Measurements from ENCODE around the gene WBP2NL.

Gene WBP2NL

DNA sequence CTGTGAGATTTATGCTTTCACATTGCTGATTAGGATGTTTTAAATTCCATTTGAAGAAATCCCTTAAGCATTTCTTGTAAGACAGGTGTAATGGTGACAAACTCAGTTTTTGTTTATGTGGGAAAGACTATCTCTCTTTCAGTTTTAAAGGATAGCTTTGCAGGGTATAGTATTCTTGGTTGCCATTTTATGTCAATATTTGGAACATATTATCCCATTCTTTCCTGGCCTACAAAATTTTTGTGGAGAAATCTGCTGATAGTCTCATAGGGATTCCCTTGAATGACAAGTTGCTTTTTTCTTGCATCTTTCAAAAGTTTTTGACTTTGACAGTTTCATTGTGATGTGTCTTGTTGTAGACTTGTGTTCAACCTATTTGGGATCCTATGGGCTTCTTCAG is 43.2 kb downstream of the WBP2NL start:
- peaks cover 0 to 5% of the 10 kb centered on the region in 2 donors for H3K9me3 ChIP-seq (ENCODE audit: control insufficient read depth in 1 of 2, low read length in 2 of 2)
- H3K27ac ChIP-seq (ENCODE audit: low read length): no peak overlapping the region
- no peaks in the 10 kb centered on the region for H3K27me3 ChIP-seq (ENCODE audit: low read depth, low read length)
- H3K4me1 ChIP-seq (ENCODE audit: control insufficient read depth in 1 of 2, insufficient read depth in 2 of 2, low read length in 2 of 2): no peaks in the 10 kb centered on the region
- no peaks in the 10 kb centered on the region for H3K36me3 ChIP-seq (ENCODE audit: control insufficient read depth in 1 of 2, insufficient read depth in 2 of 2, low read length in 2 of 2)
- H3K4me3 ChIP-seq (ENCODE audit: low read depth in 1 of 2, low read length in 2 of 2): no peak overlapping the region

DNA sequence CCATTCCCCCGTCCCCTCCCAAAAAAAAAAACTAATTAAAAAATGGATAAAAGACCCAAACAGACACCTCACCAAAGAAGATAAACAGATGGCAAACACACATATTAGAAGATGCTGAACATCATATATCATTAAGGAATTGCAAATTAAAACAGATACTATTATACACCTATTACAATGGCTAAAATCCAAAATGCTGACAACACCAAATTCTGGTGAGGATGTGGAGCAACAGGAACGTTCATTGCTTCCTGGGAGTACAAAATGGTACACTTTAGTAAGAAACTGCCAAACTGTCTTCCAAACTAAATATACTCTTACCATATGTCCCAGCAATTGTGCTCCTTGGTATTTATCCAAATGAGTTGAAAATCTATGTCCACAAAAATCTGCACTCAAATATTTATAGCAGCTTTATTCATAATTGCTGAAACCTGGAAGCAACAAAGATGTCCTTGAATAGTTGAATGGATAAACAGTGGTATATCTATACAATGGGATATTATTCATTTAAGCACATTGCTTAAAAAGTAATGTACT is 52.1 kb downstream of the WBP2NL start:
- H3K36me3 ChIP-seq (ENCODE audit: control insufficient read depth in 1 of 2, insufficient read depth in 2 of 2, low read length in 2 of 2): no peaks in the 10 kb centered on the region
- H3K27ac ChIP-seq (ENCODE audit: low read length): no peak overlapping the region
- H3K27me3 ChIP-seq (ENCODE audit: low read depth, low read length): no peaks in the 10 kb centered on the region
- no peaks in the 10 kb centered on the region for H3K9me3 ChIP-seq (ENCODE audit: control insufficient read depth in 1 of 2, low read length in 2 of 2)
- no peak overlapping the region for H3K4me3 ChIP-seq (ENCODE audit: low read depth in 1 of 2, low read length in 2 of 2)
- no peaks in the 10 kb centered on the region for H3K4me1 ChIP-seq (ENCODE audit: control insufficient read depth in 1 of 2, insufficient read depth in 2 of 2, low read length in 2 of 2)

DNA sequence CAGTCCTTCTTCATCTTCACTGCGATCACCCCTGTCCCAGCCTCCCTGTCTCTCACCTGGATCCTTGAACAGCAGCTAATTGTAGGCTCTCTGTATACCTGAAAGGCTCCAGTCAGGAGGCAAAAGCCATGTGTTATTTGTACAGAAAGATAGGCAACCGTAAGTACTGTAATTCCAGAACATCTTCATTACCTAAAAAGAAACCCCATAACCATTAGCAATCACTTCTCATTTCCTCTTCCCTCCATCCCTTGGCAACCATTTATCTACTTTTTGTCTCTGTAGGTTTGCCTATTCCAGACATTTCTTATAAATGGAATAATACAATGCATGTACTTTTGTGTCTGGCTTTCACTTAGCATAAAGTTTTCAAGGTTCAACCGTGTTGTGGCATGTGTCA is 54.2 kb downstream of the WBP2NL start:
- peaks cover 4 to 8% of the 10 kb centered on the region in 2 donors for H3K9me3 ChIP-seq (ENCODE audit: control insufficient read depth in 1 of 2, low read length in 2 of 2)
- H3K27me3 ChIP-seq (ENCODE audit: low read depth, low read length): no peaks in the 10 kb centered on the region
- peaks cover 0 to 6% of the 10 kb centered on the region in 2 donors for H3K36me3 ChIP-seq (ENCODE audit: control insufficient read depth in 1 of 2, insufficient read depth in 2 of 2, low read length in 2 of 2)
- H3K4me3 ChIP-seq (ENCODE audit: low read depth in 1 of 2, low read length in 2 of 2): no peak overlapping the region
- H3K4me1 ChIP-seq (ENCODE audit: control insufficient read depth in 1 of 2, insufficient read depth in 2 of 2, low read length in 2 of 2): no peaks in the 10 kb centered on the region
- H3K27ac ChIP-seq (ENCODE audit: low read length): no peak overlapping the region

DNA sequence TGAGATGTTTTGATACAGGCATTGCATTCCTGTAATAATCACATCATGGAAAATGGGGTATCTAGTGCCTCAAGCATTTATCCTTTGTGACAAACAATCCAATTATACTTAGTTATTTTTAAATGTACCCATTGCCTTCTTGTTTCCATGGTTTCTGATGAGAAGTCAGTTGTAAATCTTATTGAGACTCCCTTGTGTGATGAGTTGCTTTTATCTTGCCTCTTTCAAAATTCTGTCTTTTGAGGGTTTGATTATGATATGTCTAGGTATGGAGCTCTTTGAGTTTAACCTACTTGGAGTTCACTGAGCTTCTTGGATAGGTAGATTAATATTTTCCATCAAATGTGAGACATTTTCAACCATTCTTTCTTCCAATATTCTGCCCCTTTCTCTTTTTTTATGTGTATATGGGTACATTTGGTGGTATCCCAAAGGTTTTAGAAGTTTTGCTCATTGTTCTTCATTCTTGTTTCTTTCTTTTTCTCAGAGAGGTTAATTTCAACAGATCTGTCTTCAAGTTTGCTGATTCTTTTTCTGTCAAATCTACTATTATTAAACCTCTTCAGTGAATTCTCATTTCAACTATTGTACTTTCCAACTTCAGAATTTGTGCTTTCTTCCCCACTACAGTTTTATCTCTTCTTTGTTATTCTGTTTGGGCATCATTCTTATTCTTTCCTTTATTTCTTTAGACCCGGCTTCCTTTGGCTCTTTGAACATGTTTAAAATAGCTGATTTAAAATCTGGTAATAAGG is 58.3 kb downstream of the WBP2NL start:
- Histone ChIP-seq H3K36me3 (ENCODE audit: control insufficient read depth in 1 of 2, insufficient read depth in 2 of 2, low read length in 2 of 2) (peaks cover 29 to 43% of the 10 kb centered on the region in 2 donors), H3K27ac (ENCODE audit: low read length) (no peak overlapping the region), H3K9me3 (ENCODE audit: control insufficient read depth in 1 of 2, low read length in 2 of 2) (peaks cover 4 to 8% of the 10 kb centered on the region in 2 donors), H3K4me1 (ENCODE audit: control insufficient read depth in 1 of 2, insufficient read depth in 2 of 2, low read length in 2 of 2) (no peaks in the 10 kb centered on the region), H3K4me3 (ENCODE audit: low read depth in 1 of 2, low read length in 2 of 2) (no peak overlapping the region), H3K27me3 (ENCODE audit: low read depth, low read length) (no peaks in the 10 kb centered on the region)

DNA sequence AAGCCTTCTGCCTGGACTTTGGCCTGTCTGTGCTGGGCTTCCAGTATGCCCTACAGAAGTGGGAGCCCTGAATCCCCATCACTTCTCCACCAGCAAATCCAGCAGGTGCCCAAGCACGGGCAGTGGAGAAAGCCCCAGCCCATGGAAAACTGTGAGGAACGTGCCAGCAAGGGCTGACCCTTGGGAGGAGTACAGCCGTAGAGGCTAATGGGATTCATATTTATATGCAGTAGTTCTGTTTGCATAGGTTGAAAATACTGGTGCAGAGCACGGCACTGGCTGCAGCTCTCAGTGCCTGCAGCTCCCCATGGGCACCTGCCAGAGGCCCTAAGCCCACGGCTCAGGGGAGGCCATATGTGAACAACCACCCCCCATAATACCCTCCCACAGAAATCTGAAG is 61.9 kb downstream of the WBP2NL start:
- Histone ChIP-seq H3K27ac (ENCODE audit: low read length) (no peak overlapping the region), H3K27me3 (ENCODE audit: low read depth, low read length) (no peaks in the 10 kb centered on the region), H3K9me3 (ENCODE audit: control insufficient read depth in 1 of 2, low read length in 2 of 2) (peaks cover 4 to 8% of the 10 kb centered on the region in 2 donors), H3K4me1 (ENCODE audit: control insufficient read depth in 1 of 2, insufficient read depth in 2 of 2, low read length in 2 of 2) (no peaks in the 10 kb centered on the region), H3K4me3 (ENCODE audit: low read depth in 1 of 2, low read length in 2 of 2) (no peak overlapping the region), H3K36me3 (ENCODE audit: control insufficient read depth in 1 of 2, insufficient read depth in 2 of 2, low read length in 2 of 2) (peaks cover 44 to 66% of the 10 kb centered on the region in 2 donors)

DNA sequence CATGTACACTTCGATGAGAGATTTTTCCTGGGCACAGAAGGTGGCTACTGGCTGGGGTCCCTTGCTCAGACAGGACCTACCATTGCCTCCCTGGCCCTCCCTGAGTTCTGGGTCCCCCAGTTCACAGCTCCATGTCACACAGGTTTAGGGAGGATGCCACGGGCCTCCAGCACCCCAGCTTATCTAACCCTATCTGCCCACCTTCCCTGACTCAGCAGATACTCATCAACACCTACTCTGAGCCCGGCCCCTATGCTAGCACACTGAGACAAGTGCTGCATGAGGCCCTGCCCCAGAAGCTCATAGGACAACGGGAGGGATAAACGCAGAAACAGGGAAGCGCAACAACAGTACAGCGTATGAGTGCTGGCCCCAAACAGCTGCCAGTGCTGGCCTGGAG is 62.5 kb downstream of the WBP2NL start:
- H3K4me1 ChIP-seq (ENCODE audit: control insufficient read depth in 1 of 2, insufficient read depth in 2 of 2, low read length in 2 of 2): no peaks in the 10 kb centered on the region

DNA sequence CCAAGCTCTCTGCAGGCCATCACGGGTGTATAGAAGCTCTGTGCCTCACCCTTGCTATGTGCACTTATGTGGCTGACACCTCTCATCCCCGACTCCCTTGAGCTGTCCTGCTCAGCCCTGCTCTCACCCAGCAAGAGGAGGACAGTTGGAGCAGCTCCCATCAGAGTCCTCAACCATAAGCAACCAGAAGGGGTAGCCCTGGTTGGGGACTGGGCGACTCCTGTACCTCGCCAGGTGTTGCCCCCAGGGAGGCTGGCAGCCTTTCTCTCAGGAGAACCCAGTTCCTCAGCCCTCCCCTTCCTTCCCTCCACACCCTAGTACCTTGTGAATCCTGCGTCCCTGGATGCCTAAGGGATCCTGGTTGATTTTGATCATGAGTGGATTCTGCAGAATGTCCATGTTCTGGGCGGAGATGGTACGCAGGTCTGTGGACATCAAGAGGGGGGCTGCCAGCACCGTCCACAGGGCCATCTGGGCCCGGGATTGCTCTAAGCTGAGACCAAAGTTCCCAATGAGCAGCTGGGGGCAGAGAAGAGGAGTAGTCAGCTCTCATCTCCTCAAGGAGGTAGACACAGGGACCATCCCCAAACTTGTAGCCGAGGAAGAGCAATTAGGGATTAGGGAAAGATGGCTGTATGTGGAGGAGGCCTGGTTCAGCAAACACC is 64.0 kb downstream of the WBP2NL start:
- Histone ChIP-seq H3K9me3 (ENCODE audit: control insufficient read depth in 1 of 2, low read length in 2 of 2) (no peaks in the 10 kb centered on the region), H3K27ac (ENCODE audit: low read length) (no peak overlapping the region), H3K36me3 (ENCODE audit: control insufficient read depth in 1 of 2, insufficient read depth in 2 of 2, low read length in 2 of 2) (peaks cover 57 to 80% of the 10 kb centered on the region in 2 donors), H3K4me1 (ENCODE audit: control insufficient read depth in 1 of 2, insufficient read depth in 2 of 2, low read length in 2 of 2) (no peaks in the 10 kb centered on the region), H3K27me3 (ENCODE audit: low read depth, low read length) (no peaks in the 10 kb centered on the region), H3K4me3 (ENCODE audit: low read depth in 1 of 2, low read length in 2 of 2) (no peak overlapping the region)

More for the DNA sequence above, 62.5 kb downstream of the WBP2NL start:
- Histone ChIP-seq H3K9me3 (ENCODE audit: control insufficient read depth in 1 of 2, low read length in 2 of 2) (peaks cover 4 to 8% of the 10 kb centered on the region in 2 donors), H3K27ac (ENCODE audit: low read length) (no peak overlapping the region), H3K27me3 (ENCODE audit: low read depth, low read length) (no peaks in the 10 kb centered on the region), H3K36me3 (ENCODE audit: control insufficient read depth in 1 of 2, insufficient read depth in 2 of 2, low read length in 2 of 2) (peaks cover 47 to 70% of the 10 kb centered on the region in 2 donors), H3K4me3 (ENCODE audit: low read depth in 1 of 2, low read length in 2 of 2) (no peak overlapping the region)

DNA sequence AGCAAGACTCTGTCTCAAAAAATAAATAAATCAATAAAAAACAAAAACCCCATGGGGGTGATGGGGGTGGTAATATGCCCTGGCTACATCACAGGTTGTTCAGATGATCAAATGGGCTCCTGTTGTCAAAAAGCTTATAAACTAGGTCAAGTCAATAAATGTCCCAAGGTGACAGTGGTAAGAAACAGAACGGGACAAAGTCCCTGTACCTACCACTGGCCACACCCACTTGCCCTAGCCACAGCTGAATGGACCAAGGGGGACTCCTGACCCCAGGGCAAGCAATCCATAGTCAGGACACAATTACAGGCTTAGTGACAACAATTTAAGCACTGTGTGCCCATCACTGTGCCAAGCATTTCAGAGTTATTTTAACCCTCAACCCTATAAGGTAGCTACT is 66.0 kb downstream of the WBP2NL start:
- H3K27ac ChIP-seq (ENCODE audit: low read length): no peak overlapping the region
- H3K4me3 ChIP-seq (ENCODE audit: low read depth in 1 of 2, low read length in 2 of 2): no peak overlapping the region
- H3K4me1 ChIP-seq (ENCODE audit: control insufficient read depth in 1 of 2, insufficient read depth in 2 of 2, low read length in 2 of 2): peaks cover under 1 to 1% of the 10 kb centered on the region in 2 donors
- no peaks in the 10 kb centered on the region for H3K27me3 ChIP-seq (ENCODE audit: low read depth, low read length)
- H3K36me3 ChIP-seq (ENCODE audit: control insufficient read depth in 1 of 2, insufficient read depth in 2 of 2, low read length in 2 of 2): peaks cover 47 to 74% of the 10 kb centered on the region in 2 donors
- no peaks in the 10 kb centered on the region for H3K9me3 ChIP-seq (ENCODE audit: control insufficient read depth in 1 of 2, low read length in 2 of 2)

DNA sequence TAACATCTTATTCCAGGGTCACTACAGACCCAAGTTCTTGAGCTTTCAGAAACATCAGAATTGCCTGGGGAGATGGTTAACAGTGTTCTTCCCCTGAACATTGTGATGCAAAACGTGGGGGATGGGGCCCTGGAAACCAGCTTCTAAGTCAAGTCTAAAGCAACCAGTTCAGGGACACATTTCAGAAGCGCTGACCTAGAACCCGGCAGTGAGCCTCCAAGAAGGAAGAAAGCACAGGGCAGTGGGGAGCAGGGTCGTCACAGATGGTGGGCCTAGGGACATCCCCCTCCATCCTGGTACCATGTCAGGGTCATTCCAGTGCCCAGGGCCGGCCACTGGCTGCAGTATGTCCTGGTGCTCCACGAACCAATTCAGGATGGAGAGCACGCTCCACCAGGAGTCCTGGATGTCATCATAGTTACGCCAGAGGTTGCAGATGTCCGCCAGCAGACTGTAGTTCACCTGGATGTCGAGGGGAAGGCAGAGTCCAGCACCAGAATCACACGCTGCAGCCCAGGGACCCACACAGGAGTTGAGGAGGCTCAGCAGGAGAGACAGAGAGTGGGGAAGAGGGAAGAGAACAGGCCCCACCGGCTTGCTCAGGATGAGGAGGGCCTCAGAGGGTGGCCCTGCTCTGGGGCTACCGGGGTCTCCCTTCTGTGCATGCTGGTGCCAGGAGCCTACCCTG is 67.0 kb downstream of the WBP2NL start:
- H3K9me3 ChIP-seq (ENCODE audit: control insufficient read depth in 1 of 2, low read length in 2 of 2): no peaks in the 10 kb centered on the region
- H3K4me3 ChIP-seq (ENCODE audit: low read depth in 1 of 2, low read length in 2 of 2): no peak overlapping the region
- no peaks in the 10 kb centered on the region for H3K27me3 ChIP-seq (ENCODE audit: low read depth, low read length)
- no peak overlapping the region for H3K27ac ChIP-seq (ENCODE audit: low read length)
- H3K36me3 ChIP-seq (ENCODE audit: control insufficient read depth in 1 of 2, insufficient read depth in 2 of 2, low read length in 2 of 2): peaks cover 39 to 64% of the 10 kb centered on the region in 2 donors
- peaks cover 6 to 8% of the 10 kb centered on the region in 2 donors for H3K4me1 ChIP-seq (ENCODE audit: control insufficient read depth in 1 of 2, insufficient read depth in 2 of 2, low read length in 2 of 2)

DNA sequence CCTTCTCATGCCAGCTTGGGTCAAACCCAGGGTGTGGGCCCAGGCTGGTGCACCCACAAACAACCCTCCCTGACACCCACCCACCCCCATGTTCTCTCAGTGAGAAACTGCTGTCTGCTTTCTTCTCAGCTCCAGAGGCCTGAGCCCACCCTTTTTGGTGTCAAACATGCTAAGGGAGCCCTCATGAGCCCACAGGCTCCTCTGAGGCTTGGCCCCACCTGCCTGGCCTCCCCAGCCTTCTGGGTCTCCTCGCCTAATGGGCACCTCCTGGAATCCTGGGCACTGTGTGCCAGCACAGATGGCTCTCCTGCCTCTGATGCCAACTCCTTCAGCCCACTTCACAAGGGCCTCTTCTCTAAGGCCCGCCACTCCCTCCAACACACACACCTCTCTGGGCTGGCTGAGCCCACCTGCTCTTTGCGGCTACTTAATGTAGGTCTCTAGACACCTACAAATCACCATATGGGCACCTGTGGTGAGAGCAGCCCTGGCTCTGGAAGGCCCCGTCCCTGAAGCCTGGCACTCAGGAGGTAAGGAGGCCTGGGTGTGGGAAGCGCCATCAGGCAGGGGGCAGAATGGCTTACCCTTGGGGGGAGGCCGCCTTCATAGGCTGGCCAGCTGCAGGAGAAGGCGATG is 67.7 kb downstream of the WBP2NL start:
- no peaks in the 10 kb centered on the region for H3K9me3 ChIP-seq (ENCODE audit: control insufficient read depth in 1 of 2, low read length in 2 of 2)
- peaks cover 6 to 10% of the 10 kb centered on the region in 2 donors for H3K4me1 ChIP-seq (ENCODE audit: control insufficient read depth in 1 of 2, insufficient read depth in 2 of 2, low read length in 2 of 2)
- no peak overlapping the region for H3K4me3 ChIP-seq (ENCODE audit: low read depth in 1 of 2, low read length in 2 of 2)
- no peaks in the 10 kb centered on the region for H3K27me3 ChIP-seq (ENCODE audit: low read depth, low read length)
- H3K27ac ChIP-seq (ENCODE audit: low read length): no peak overlapping the region
- H3K36me3 ChIP-seq (ENCODE audit: control insufficient read depth in 1 of 2, insufficient read depth in 2 of 2, low read length in 2 of 2): peaks cover 32 to 58% of the 10 kb centered on the region in 2 donors

DNA sequence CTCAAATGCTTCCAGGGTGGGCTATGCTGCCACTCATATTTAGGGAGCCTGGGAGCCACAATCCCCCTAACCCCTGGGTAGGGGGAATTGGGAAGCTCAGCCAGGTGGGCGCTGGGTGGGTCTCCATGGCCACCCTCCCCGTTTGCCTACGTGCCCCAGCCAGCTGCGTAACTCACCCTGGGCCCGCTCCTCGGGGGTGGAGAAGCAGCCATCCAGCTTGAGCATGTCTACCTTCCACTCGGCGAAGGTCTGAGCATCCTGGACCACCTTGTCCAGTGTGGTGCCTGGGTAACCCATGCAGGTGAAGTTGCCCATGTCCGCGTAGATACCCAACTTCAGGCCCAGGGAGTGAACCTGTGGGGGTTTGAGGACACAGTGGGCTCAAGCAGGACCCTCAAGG is 68.3 kb downstream of the WBP2NL start:
- Histone ChIP-seq H3K9me3 (ENCODE audit: control insufficient read depth in 1 of 2, low read length in 2 of 2) (no peaks in the 10 kb centered on the region), H3K4me1 (ENCODE audit: control insufficient read depth in 1 of 2, insufficient read depth in 2 of 2, low read length in 2 of 2) (peaks cover 6 to 17% of the 10 kb centered on the region in 2 donors), H3K36me3 (ENCODE audit: control insufficient read depth in 1 of 2, insufficient read depth in 2 of 2, low read length in 2 of 2) (peaks cover 29 to 51% of the 10 kb centered on the region in 2 donors), H3K4me3 (ENCODE audit: low read depth in 1 of 2, low read length in 2 of 2) (no peak overlapping the region), H3K27me3 (ENCODE audit: low read depth, low read length) (no peaks in the 10 kb centered on the region), H3K27ac (ENCODE audit: low read length) (no peak overlapping the region)
